HepG2 (cell line): Measurements from ENCODE around the gene NKD1. TPM values are rescaled to one million over a fixed set of nuclear protein-coding genes. Genes with fewer than 3 reads are reported as not detected.

Experiments
- EHMT2 ChIP-seq: fragments of 200-600 bp; sonication (generic); IDR thresholded peaks from 2 replicates; pipeline ENCODE4 v1.7.0; 2017; ENCODE audit warnings: antibody characterized with exemption, low read depth, low read length, borderline replicate concordance
- HHEX ChIP-seq: IDR thresholded peaks from 2 replicates; pipeline ENCODE4 v1.6.1; 2016; ENCODE audit warnings: control low read depth
- MEF2D ChIP-seq: sonication (generic); formaldehyde crosslinking; IDR thresholded peaks from 2 replicates; pipeline ENCODE4 v1.5.1; 2020; ENCODE audit warnings: mild to moderate bottlenecking, missing genetic modification reagents
- NCOR1 ChIP-seq: fragments of 200-600 bp; sonication (generic); IDR thresholded peaks from 2 replicates; pipeline ENCODE4 v1.7.0; 2017; ENCODE audit warnings: antibody characterized with exemption, low read length, borderline replicate concordance
- NFIB ChIP-seq: sonication (generic); formaldehyde crosslinking; IDR thresholded peaks from 2 replicates; pipeline ENCODE4 v1.9.0; 2021; ENCODE audit warnings: missing genetic modification reagents, mild to moderate bottlenecking, borderline replicate concordance
- NR3C1 ChIP-seq: sonication (generic); formaldehyde crosslinking; IDR thresholded peaks from 2 replicates; pipeline ENCODE4 v1.4.0; 2020; ENCODE audit warnings: missing genetic modification reagents
- polyA plus RNA-seq, 8 experiments: library from polyadenylated mRNA; depleted of rRNA in 3 of 8; stranded (reverse) in 7 of 8; unstranded in 1 of 8; fragments of >200 nt; fragmentation: Illumina TruSeq in 4 of 8; extraction: Trizol in 4 of 8; gene quantifications; 2 replicates each; pipeline versions ENCODE4 v1.2.1 to v1.2.3, GENCODE V29; 2011 to 2016; ENCODE audit warnings: low read depth in 4 of 8, missing spikeins in 1 of 8, mixed read lengths in 1 of 8; ENCODE audit not compliant: insufficient read depth in 1 of 8
- total RNA-seq, 5 experiments: library from RNA; depleted of rRNA; stranded (reverse); fragments of >200 nt; fragmentation: Illumina TruSeq; extraction: Trizol; gene quantifications; 2 replicates each; pipeline ENCODE4 v1.2.3, GENCODE V29; 2016; ENCODE audit warnings: low read depth in 1 of 5
- TF ChIP-seq, protein P1 (sequence below): sonication (generic); formaldehyde crosslinking; IDR thresholded peaks from 2 replicates; pipeline ENCODE4 v1.4.0; 2020; ENCODE audit warnings: missing genetic modification reagents
- TF ChIP-seq, protein P2 (sequence below), 2 experiments: sonication (generic) in 1 of 2; formaldehyde crosslinking in 1 of 2; IDR thresholded peaks; 2 replicates each; pipeline versions ENCODE4 v1.6.1 to v1.9.0; 2014 to 2022; ENCODE audit warnings: antibody characterized with exemption in 1 of 2, borderline replicate concordance in 1 of 2, inconsistent platforms in 1 of 2, low read depth in 1 of 2, missing genetic modification reagents in 1 of 2
- TF ChIP-seq, protein P3 (sequence below): sonication (generic); formaldehyde crosslinking; IDR thresholded peaks from 2 replicates; pipeline ENCODE4 v1.5.0; 2020; ENCODE audit warnings: mild to moderate bottlenecking, missing genetic modification reagents
- TF ChIP-seq, protein P4 (sequence below): conservative IDR thresholded peaks from 2 replicates; pipeline ENCODE4 v1.6.1; 2018; ENCODE audit warnings: missing genetic modification reagents

Gene NKD1
- total and polyA plus RNA-seq, 2 of the 13 experiments (the other 11 are each of a cell fraction or from before 2014, with no cell fraction given): 70.4 to 121 TPM

DNA sequence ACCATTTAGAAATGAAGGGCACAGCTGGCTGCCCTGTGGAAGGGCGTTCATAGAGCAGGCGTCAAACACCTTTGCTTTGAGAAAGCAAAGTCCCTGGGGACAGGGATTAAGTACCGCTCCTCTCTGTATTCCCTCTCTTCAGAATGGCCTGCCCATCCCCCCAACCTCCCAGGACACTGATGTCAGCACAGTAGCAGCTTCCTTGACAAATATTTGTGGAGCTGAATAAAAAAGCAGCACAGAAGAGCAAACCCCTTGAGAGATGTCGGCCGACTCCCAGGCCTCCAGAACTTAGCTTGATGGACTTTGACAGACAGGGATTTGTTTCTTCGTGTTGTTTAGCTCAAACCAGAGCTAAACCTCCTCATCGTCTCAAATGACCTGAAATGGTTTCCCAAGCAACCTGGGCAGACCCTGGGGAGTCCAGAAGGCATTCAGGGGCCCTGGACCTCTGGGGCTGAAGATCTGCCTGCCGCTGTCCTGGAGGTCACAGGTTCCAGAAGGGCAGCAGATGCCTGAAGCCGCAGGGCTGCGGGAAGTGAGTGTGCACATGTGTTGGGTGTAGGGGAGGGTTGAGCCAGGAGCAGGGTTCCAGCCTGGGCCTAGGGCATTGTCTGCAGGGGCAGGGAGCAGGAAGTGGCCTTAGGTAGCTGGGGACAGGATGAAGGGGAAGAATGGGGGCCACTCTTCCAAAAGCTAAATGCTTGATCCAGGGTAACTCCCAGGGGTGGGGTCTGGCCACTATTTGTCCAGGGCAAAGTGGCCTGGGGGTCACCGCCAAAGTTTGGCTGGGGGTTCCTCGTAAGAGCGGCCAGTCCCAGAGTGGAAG, 42.3 kb upstream of the NKD1 start (continued):
- TF ChIP-seq, protein P1, sequence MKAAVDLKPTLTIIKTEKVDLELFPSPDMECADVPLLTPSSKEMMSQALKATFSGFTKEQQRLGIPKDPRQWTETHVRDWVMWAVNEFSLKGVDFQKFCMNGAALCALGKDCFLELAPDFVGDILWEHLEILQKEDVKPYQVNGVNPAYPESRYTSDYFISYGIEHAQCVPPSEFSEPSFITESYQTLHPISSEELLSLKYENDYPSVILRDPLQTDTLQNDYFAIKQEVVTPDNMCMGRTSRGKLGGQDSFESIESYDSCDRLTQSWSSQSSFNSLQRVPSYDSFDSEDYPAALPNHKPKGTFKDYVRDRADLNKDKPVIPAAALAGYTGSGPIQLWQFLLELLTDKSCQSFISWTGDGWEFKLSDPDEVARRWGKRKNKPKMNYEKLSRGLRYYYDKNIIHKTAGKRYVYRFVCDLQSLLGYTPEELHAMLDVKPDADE (CRISPR knock-in tag): 0 out of 2 replicates have a peak, but pooled peaks have one; percentile 31
- TF ChIP-seq, protein P2, sequence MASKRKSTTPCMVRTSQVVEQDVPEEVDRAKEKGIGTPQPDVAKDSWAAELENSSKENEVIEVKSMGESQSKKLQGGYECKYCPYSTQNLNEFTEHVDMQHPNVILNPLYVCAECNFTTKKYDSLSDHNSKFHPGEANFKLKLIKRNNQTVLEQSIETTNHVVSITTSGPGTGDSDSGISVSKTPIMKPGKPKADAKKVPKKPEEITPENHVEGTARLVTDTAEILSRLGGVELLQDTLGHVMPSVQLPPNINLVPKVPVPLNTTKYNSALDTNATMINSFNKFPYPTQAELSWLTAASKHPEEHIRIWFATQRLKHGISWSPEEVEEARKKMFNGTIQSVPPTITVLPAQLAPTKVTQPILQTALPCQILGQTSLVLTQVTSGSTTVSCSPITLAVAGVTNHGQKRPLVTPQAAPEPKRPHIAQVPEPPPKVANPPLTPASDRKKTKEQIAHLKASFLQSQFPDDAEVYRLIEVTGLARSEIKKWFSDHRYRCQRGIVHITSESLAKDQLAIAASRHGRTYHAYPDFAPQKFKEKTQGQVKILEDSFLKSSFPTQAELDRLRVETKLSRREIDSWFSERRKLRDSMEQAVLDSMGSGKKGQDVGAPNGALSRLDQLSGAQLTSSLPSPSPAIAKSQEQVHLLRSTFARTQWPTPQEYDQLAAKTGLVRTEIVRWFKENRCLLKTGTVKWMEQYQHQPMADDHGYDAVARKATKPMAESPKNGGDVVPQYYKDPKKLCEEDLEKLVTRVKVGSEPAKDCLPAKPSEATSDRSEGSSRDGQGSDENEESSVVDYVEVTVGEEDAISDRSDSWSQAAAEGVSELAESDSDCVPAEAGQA (IDR thresholded peaks at IDR 0.05; ENCODE audit: low read depth): no peak
- TF ChIP-seq, protein P2 (CRISPR knock-in tag; IDR thresholded peaks at IDR 0.05; ENCODE audit: borderline replicate concordance): no peak; the same call in 1 of the 2 replicates
- TF ChIP-seq HHEX (CRISPR knock-in tag) (no peak), EHMT2 (0 out of 2 replicates have a peak, but pooled peaks have one; percentile 14), NFIB (no peak), MEF2D (no peak), NCOR1 (peak; percentile 64; the same call in 1 of the 2 replicates), NR3C1 (CRISPR knock-in tag) (no peak)
- TF ChIP-seq, protein P3, sequence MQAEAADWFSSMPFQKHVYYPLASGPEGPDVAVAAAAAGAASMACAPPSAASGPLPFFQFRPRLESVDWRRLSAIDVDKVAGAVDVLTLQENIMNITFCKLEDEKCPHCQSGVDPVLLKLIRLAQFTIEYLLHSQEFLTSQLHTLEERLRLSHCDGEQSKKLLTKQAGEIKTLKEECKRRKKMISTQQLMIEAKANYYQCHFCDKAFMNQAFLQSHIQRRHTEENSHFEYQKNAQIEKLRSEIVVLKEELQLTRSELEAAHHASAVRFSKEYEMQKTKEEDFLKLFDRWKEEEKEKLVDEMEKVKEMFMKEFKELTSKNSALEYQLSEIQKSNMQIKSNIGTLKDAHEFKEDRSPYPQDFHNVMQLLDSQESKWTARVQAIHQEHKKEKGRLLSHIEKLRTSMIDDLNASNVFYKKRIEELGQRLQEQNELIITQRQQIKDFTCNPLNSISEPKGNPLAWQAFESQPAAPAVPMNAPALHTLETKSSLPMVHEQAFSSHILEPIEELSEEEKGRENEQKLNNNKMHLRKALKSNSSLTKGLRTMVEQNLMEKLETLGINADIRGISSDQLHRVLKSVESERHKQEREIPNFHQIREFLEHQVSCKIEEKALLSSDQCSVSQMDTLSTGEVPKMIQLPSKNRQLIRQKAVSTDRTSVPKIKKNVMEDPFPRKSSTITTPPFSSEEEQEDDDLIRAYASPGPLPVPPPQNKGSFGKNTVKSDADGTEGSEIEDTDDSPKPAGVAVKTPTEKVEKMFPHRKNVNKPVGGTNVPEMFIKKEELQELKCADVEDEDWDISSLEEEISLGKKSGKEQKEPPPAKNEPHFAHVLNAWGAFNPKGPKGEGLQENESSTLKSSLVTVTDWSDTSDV (CRISPR knock-in tag): no peak; the same call in 1 of the 2 replicates
- TF ChIP-seq, protein P4, sequence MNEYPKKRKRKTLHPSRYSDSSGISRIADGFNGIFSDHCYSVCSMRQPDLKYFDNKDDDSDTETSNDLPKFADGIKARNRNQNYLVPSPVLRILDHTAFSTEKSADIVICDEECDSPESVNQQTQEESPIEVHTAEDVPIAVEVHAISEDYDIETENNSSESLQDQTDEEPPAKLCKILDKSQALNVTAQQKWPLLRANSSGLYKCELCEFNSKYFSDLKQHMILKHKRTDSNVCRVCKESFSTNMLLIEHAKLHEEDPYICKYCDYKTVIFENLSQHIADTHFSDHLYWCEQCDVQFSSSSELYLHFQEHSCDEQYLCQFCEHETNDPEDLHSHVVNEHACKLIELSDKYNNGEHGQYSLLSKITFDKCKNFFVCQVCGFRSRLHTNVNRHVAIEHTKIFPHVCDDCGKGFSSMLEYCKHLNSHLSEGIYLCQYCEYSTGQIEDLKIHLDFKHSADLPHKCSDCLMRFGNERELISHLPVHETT (CRISPR knock-in tag): no peak
